ENCODE data around the gene HBG1.

Gene HBG1

GRCh38 chr11:5227681-5228080 is 22.0 kb downstream of the HBG1 start:
- DNase-seq, result no peak

GRCh38 chr11:5226732-5227310 is 22.8 kb downstream of the HBG1 start, which contains the start of gene HBB:
HBB (minus strand) TSS chr11:5227071; CDS start chr11:5227021, 50 bp downstream.
- no peak for DNase-seq

GRCh38 chr11:5225480-5225871 is 24.2 kb downstream of the HBG1 start:
- no peak for DNase-seq

GRCh38 chr11:5224538-5225479 is 24.8 kb downstream of the HBG1 start:
- DNase-seq, result no peak

GRCh38 chr11:5223686-5224085 is 26.0 kb downstream of the HBG1 start:
- DNase-seq, result no peak

GRCh38 chr11:5223146-5223545 is 26.5 kb downstream of the HBG1 start:
- DNase-seq, result no peak

GRCh38 chr11:5210376-5210885 is 39.2 kb downstream of the HBG1 start:
- no peak for DNase-seq

- DNase-seq, result no peak
These were observed 44.9 kb downstream of the HBG1 start for GRCh38 chr11:5204787-5205186.

- no peak for DNase-seq
These were observed 46.3 kb downstream of the HBG1 start for GRCh38 chr11:5203366-5203765.

- no peak for DNase-seq
These were observed 49.1 kb downstream of the HBG1 start, which contains the start of gene OR51V1 for GRCh38 chr11:5200582-5200981. OR51V1 (minus strand) TSS chr11:5200682; CDS start chr11:5200682, 0 bp downstream.

- DNase-seq, result no peak
These were observed 51.4 kb downstream of the HBG1 start for GRCh38 chr11:5198285-5198684.
